Measurements from ENCODE around the gene MYO6. TPM values are rescaled to one million over a fixed set of nuclear protein-coding genes. Genes with fewer than 3 reads are reported as not detected.
A peak's percentile ranks its signal among the peaks of the same experiment; 100 is the strongest.

The MYO6 gene
- total and polyA plus RNA-seq, 4 donors: 15.6 to 100 (median 51.7) TPM

DNA sequence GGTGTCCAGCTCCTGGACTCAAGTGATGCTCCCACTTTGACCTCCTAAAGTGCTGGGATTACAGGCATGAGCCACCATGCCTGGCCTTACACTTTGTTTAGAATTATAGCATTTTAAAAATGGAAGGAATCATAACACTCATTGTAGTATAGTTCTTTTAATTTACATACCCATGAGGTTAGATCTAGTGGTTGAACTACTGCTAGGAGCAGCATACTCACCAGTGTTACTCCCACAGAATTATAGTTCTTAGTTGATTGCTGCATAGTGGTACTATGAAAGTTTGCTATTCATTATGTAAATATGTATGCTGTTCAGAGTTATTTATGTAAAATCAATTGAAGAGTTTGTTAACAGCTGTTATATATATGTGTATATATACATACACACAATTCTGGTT lies 85.4 kb downstream of the MYO6 start:
- ATAC-seq (ENCODE audit: insufficient read depth, low FRiP score): no peak
- H3K4me3 ChIP-seq: no peak overlapping the region
- no peaks in the 10 kb centered on the region for H3K4me1 ChIP-seq (ENCODE audit: control insufficient read depth in 5 of 5, insufficient read depth in 5 of 5, low read length in 5 of 5)
- no peak overlapping the region for H3K9ac ChIP-seq (ENCODE audit: insufficient read depth in 1 of 2, low read length in 2 of 2)
- no peaks in the 10 kb centered on the region for H3K9me3 ChIP-seq (ENCODE audit: control insufficient read depth in 4 of 4, insufficient read depth in 3 of 4, low read length in 3 of 4)
- no peak overlapping the region for H3K27ac ChIP-seq (ENCODE audit: low read depth in 1 of 2, low read length in 1 of 2)
- peaks cover 0 to 14% (median 3%) of the 10 kb centered on the region in 4 donors for H3K36me3 ChIP-seq (ENCODE audit: control insufficient read depth in 4 of 4, insufficient read depth in 4 of 4, low read length in 4 of 4)
- TF ChIP-seq CTCF (IDR thresholded peaks at IDR 0.05; ENCODE audit: control extremely low read depth, extremely low read depth): no peak
- no peak for DNase-seq
- no peaks in the 10 kb centered on the region for H3K27me3 ChIP-seq (ENCODE audit: control insufficient read depth in 3 of 3, insufficient read depth in 3 of 3, low read length in 2 of 3)

- Histone ChIP-seq H3K27ac (ENCODE audit: low read depth in 1 of 2, low read length in 1 of 2) (no peak overlapping the region), H3K9me3 (ENCODE audit: control insufficient read depth in 4 of 4, insufficient read depth in 3 of 4, low read length in 3 of 4) (no peaks in the 10 kb centered on the region), H3K4me3 (no peak overlapping the region), H3K27me3 (ENCODE audit: control insufficient read depth in 3 of 3, insufficient read depth in 3 of 3, low read length in 2 of 3) (no peaks in the 10 kb centered on the region), H3K36me3 (ENCODE audit: control insufficient read depth in 4 of 4, insufficient read depth in 4 of 4, low read length in 4 of 4) (peaks cover 0 to 2% (median 0%) of the 10 kb centered on the region in 4 donors), H3K9ac (ENCODE audit: insufficient read depth in 1 of 2, low read length in 2 of 2) (no peak overlapping the region), H3K4me1 (ENCODE audit: control insufficient read depth in 5 of 5, insufficient read depth in 5 of 5, low read length in 5 of 5) (peaks cover 0 to 8% (median 0%) of the 10 kb centered on the region in 5 donors)
- WGBS, 2 donors: 85 to 91% methylated on average over 4 of the region's 4 CpGs
- DNase-seq (no peak), ATAC-seq (ENCODE audit: insufficient read depth, low FRiP score) (no peak)
- TF ChIP-seq CTCF (IDR thresholded peaks at IDR 0.05; ENCODE audit: control extremely low read depth, extremely low read depth): no peak
Observed at GRCh38 chr6:75842191-75842590, 93.2 kb downstream of the MYO6 start.

- Histone ChIP-seq H3K4me1 (ENCODE audit: control insufficient read depth in 5 of 5, insufficient read depth in 5 of 5, low read length in 5 of 5) (peaks cover 0 to 8% (median 0%) of the 10 kb centered on the region in 5 donors), H3K27me3 (ENCODE audit: control insufficient read depth in 3 of 3, insufficient read depth in 3 of 3, low read length in 2 of 3) (no peaks in the 10 kb centered on the region), H3K27ac (ENCODE audit: low read depth in 1 of 2, low read length in 1 of 2) (no peak overlapping the region), H3K36me3 (ENCODE audit: control insufficient read depth in 4 of 4, insufficient read depth in 4 of 4, low read length in 4 of 4) (peaks cover 0 to 2% (median 0%) of the 10 kb centered on the region in 4 donors), H3K9me3 (ENCODE audit: control insufficient read depth in 4 of 4, insufficient read depth in 3 of 4, low read length in 3 of 4) (no peaks in the 10 kb centered on the region), H3K9ac (ENCODE audit: insufficient read depth in 1 of 2, low read length in 2 of 2) (no peak overlapping the region), H3K4me3 (no peak overlapping the region)
- 40 to 56% methylated on average over 2 of the region's 2 CpGs for WGBS, 2 donors
- no peak for TF ChIP-seq CTCF (IDR thresholded peaks at IDR 0.05; ENCODE audit: control extremely low read depth, extremely low read depth)
- DNase-seq (peak in 2 of 3 donors; percentile 13 to 19), ATAC-seq (ENCODE audit: insufficient read depth, low FRiP score) (no peak)
Observed at GRCh38 chr6:75842732-75843131, 93.7 kb downstream of the MYO6 start.

DNA sequence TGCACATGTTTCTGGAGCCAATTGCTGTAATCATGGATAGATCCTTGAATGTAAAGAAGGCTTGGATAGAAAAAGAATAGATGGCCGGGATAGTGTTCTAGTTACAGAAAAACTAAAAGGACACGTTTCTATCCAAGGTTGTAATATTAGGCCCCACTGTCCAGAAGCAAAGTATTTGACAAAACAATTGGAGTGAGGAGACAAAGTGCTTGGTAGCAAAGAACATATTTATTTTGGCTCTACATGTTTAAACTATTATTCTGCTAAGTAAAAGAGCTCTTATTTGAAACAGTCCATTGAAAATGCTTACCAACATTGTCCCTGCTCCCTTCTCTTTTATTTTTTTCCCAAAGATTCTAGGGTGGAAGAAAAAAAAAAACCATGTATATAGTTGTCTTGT lies 94.4 kb downstream of the MYO6 start:
- WGBS, 2 donors: 65 to 78% methylated on average over 2 of the region's 2 CpGs

More for the DNA sequence above, 94.4 kb downstream of the MYO6 start:
- no peak for ATAC-seq (ENCODE audit: insufficient read depth, low FRiP score)
- H3K27ac ChIP-seq (ENCODE audit: low read depth in 1 of 2, low read length in 1 of 2): no peak overlapping the region
- H3K9ac ChIP-seq (ENCODE audit: insufficient read depth in 1 of 2, low read length in 2 of 2): no peak overlapping the region
- no peak for TF ChIP-seq CTCF (IDR thresholded peaks at IDR 0.05; ENCODE audit: control extremely low read depth, extremely low read depth)
- no peak for DNase-seq
- no peaks in the 10 kb centered on the region for H3K9me3 ChIP-seq (ENCODE audit: control insufficient read depth in 4 of 4, insufficient read depth in 3 of 4, low read length in 3 of 4)
- H3K4me1 ChIP-seq (ENCODE audit: control insufficient read depth in 5 of 5, insufficient read depth in 5 of 5, low read length in 5 of 5): peaks cover 0 to 8% (median 0%) of the 10 kb centered on the region in 5 donors
- no peaks in the 10 kb centered on the region for H3K27me3 ChIP-seq (ENCODE audit: control insufficient read depth in 3 of 3, insufficient read depth in 3 of 3, low read length in 2 of 3)
- peaks cover 0 to 2% (median 0%) of the 10 kb centered on the region in 4 donors for H3K36me3 ChIP-seq (ENCODE audit: control insufficient read depth in 4 of 4, insufficient read depth in 4 of 4, low read length in 4 of 4)
- H3K4me3 ChIP-seq: no peak overlapping the region
